PC-9 (cell line): ENCODE data around the gene THADA.

Experiments used
- CTCF ChIP-seq: fragments of 200-600 bp; sonication (generic); conservative IDR thresholded peaks from 2 replicates; pipeline ENCODE4 v1.6.1; 2017; ENCODE audit warnings: mixed run types, antibody characterized with exemption, mild to moderate bottlenecking, moderate library complexity
- EZH2 ChIP-seq: fragments of 200-600 bp; sonication (generic); IDR thresholded peaks from 2 replicates; pipeline ENCODE4 v1.8.0; 2017; ENCODE audit warnings: antibody characterized with exemption, low read depth

- TF ChIP-seq CTCF: no peak
- no peak for TF ChIP-seq EZH2
Measured at GRCh38 chr2:43531251-43531650, 64.6 kb downstream of the THADA start.
